RWPE2 (cell line): ENCODE data around the gene ARMC9.

Source experiments
- ATAC-seq: fragments of 200-7000 bp; cut with Tn5 transposase; 3 replicates; pipeline ENCODE4 v1.9.1; 2021; ENCODE audit warnings: low read depth
- DNase-seq: peaks from one replicate; pipeline ENCODE4 v3.0.0-alpha.2; 2020; ENCODE audit warnings: low spot score
- H3K27ac ChIP-seq: fragments of 450-650 bp; 2 replicates; pipeline ENCODE4 v1.5.1; 2017; ENCODE audit warnings: mild to moderate bottlenecking; ENCODE audit not compliant: poor library complexity, severe bottlenecking
- H3K27me3 ChIP-seq: fragments of 250-450 bp; sonication (Bioruptor Pico); 2 replicates; pipeline ENCODE4 v1.5.1; 2021; ENCODE audit warnings: mild to moderate bottlenecking, moderate library complexity; ENCODE audit not compliant: insufficient read depth, poor library complexity, severe bottlenecking
- H3K36me3 ChIP-seq: fragments of 250-450 bp; sonication (Bioruptor Pico); 2 replicates; pipeline ENCODE4 v1.5.1; 2020; ENCODE audit warnings: low read depth, mild to moderate bottlenecking, moderate library complexity
- H3K4me1 ChIP-seq: fragments of 250-450 bp; sonication (Bioruptor Pico); 2 replicates; pipeline ENCODE4 v1.5.1; 2021; ENCODE audit warnings: mild to moderate bottlenecking, moderate library complexity; ENCODE audit not compliant: insufficient read depth, poor library complexity, severe bottlenecking
- H3K4me3 ChIP-seq: fragments of 250-450 bp; sonication (Bioruptor Pico); 2 replicates; pipeline ENCODE4 v1.5.1; 2021; ENCODE audit warnings: mild to moderate bottlenecking, moderate library complexity; ENCODE audit not compliant: severe bottlenecking
- H3K9me3 ChIP-seq: fragments of 250-450 bp; sonication (Bioruptor Pico); 2 replicates; pipeline ENCODE4 v1.5.1; 2021; ENCODE audit warnings: mild to moderate bottlenecking, moderate library complexity; ENCODE audit not compliant: severe bottlenecking
- CTCF ChIP-seq: fragments of 450-650 bp; IDR thresholded peaks from one replicate; pipeline ENCODE4 v1.5.1; 2017; ENCODE audit warnings: mild to moderate bottlenecking, moderate library complexity; ENCODE audit not compliant: poor library complexity, severe bottlenecking

The ARMC9 gene

GRCh38 chr2:231396058-231396821 lies 197.8 kb downstream of the ARMC9 start:
- Histone ChIP-seq H3K4me1 (no peaks in the 10 kb centered on the region), H3K4me3 (peak overlapping the region; percentile 33), H3K36me3 (no peaks in the 10 kb centered on the region), H3K9me3 (no peaks in the 10 kb centered on the region), H3K27me3 (peaks cover 12% of the 10 kb centered on the region), H3K27ac (no peak overlapping the region)
- ATAC-seq (no peak), DNase-seq (no peak)
- no peak for TF ChIP-seq CTCF

GRCh38 chr2:231397011-231397927 lies 198.8 kb downstream of the ARMC9 start:
- Histone ChIP-seq H3K36me3 (no peaks in the 10 kb centered on the region), H3K27ac (no peak overlapping the region), H3K27me3 (peaks cover 12% of the 10 kb centered on the region), H3K9me3 (no peaks in the 10 kb centered on the region), H3K4me1 (no peaks in the 10 kb centered on the region), H3K4me3 (no peak overlapping the region)
- TF ChIP-seq CTCF = no peak
- no peak for DNase-seq
- 0 out of 3 replicates have a peak, but pooled peaks have one; percentile 8 for ATAC-seq

- Histone ChIP-seq H3K27me3 (peaks cover 12% of the 10 kb centered on the region), H3K36me3 (no peaks in the 10 kb centered on the region), H3K4me1 (no peaks in the 10 kb centered on the region), H3K4me3 (no peak overlapping the region), H3K9me3 (no peaks in the 10 kb centered on the region), H3K27ac (no peak overlapping the region)
- TF ChIP-seq CTCF = no peak
- ATAC-seq (no peak), DNase-seq (no peak)
Measured at GRCh38 chr2:231397928-231398294, 199.5 kb downstream of the ARMC9 start.

- H3K4me3 ChIP-seq = no peak overlapping the region
- H3K4me1 ChIP-seq = no peaks in the 10 kb centered on the region
- DNase-seq = no peak
- no peak for TF ChIP-seq CTCF
- H3K36me3 ChIP-seq = no peaks in the 10 kb centered on the region
- H3K27me3 ChIP-seq = peaks cover 12% of the 10 kb centered on the region
- H3K9me3 ChIP-seq = no peaks in the 10 kb centered on the region
- no peak for ATAC-seq
- H3K27ac ChIP-seq = no peak overlapping the region
Measured at GRCh38 chr2:231398585-231398984, 200.2 kb downstream of the ARMC9 start.
